KBM-7 (cell line): ENCODE results near the gene OR9Q1.
"Not testable (repeated sequence)": the region's sequence is repeated elsewhere in the genome, so short reads cannot be mapped to it uniquely, and the experiment has no call there.

Experiments
- DNase-seq: peaks from one replicate; pipeline ENCODE4 v3.0.0-alpha.2; 2015
- in situ Hi-C: fragments of 300-500 bp; cut with MboI; formaldehyde crosslinking; loops from 2 replicates; pipeline ENCODE4 v1.14.3; 2020; ENCODE audit warnings: low sequenced_read_pairs, low pct_unique_long_range_greater_than_20kb, mixed read lengths

Gene OR9Q1

DNA sequence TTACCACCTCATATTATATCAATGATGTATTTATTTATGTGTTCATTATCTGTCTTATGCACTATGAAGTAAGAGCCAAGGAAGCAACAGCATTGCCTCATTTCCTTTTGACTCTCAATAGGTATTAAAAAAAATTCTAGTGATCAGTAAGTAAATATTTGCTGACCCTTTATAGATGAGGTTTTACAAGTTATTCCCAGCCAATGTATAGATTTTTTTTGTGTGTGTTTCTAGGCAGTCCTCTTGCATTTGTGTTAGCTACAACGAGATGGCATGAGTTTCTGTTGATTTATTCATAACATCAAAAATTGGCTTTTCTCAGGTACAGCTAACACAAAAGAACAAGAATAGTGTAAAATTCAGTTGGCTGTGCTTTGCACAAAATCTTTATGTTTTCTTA, 175.6 kb downstream of the OR9Q1 start:
- in situ Hi-C loops, result no loop called here
- no peak for DNase-seq

DNA sequence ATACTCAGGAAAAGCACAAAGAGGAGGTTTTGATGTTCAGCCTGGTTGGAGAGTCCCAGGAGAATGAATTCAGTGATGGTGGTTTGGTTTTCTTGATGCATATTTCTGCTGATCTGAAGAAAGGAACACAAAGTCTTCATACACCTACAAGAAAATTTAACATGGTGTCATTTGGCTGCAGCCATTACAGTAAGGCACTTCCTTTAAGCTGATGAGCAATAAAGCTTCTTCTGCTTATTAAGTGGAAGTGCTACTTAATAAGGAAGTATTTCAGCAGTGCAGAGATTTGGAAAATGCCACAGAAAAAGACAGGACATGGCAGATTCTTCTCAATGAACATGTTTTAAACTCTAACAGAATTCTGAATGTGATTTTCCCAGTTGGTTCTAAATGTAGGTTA, 180.4 kb downstream of the OR9Q1 start, which contains the start of gene OR1S2:
TSS of gene OR1S2 (minus strand) at position 101 of the 400 bp plus-strand sequence. CDS start at position 101, 0 bp downstream.
- no peak for DNase-seq
- in situ Hi-C loops, result no loop called here

DNA sequence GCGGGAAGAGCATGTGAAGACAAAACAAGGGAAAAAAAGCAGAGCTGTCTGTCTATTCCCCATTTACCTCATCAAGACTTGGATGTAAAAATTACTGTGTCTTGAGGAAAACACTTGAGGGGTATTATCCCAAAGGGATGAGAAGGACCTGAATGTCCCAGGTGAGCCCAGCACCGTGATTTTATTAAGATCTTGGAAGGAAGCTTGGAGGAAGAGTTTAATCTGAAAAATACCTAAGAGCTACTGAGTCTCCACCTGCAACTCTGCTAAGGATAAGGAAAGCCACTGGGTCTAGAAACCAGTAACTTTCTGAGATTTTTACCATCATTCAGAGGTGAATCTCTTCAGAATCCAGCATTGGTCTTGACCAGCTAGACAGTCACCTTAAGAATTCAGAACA, 188.7 kb downstream of the OR9Q1 start, which contains the start of gene OR1S1:
TSS of gene OR1S1 (plus strand) at position 301 of the 400 bp plus-strand sequence.
- in situ Hi-C loops, DNase-seq: not testable (repeated sequence)

DNA sequence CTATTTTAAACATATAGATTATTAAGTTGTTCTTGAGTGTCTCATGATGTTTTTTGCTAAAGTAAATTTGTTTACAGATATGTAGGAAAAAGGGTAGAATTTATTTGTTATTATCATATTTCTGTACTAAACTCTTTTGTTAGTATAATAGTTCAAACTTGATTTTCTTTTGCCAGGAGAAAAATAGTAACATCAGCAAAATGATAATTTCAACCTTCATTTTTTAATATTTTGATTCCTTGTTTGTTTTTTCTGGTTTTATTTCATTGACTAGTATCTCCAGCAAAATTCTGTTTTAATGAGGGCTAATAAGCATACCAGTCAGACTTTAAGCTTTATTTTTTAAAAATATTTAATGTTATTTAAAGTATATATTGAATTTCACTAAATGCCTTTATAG, 192.8 kb downstream of the OR9Q1 start:
- no peak for DNase-seq
- in situ Hi-C loops, result no loop called here

DNA sequence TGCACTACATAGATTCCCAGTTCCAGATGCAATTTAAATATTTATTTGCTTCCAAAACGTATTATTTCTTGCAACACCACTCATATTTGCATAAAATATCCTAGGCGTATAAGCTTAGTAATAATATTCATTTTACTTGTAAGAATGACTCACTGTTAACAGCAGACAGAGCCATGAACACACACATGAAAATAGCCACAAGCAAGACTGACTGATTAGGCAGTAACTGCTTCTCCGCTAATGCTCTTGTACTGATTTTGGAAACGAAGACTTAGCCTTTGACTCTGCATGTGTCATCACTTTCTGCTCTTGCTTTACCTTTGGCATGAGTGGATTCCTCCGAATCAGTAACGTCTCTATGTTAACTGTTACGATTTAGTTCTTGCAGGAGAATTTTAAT, 199.0 kb downstream of the OR9Q1 start:
- no peak for DNase-seq
- in situ Hi-C loops, result no loop called here

DNA sequence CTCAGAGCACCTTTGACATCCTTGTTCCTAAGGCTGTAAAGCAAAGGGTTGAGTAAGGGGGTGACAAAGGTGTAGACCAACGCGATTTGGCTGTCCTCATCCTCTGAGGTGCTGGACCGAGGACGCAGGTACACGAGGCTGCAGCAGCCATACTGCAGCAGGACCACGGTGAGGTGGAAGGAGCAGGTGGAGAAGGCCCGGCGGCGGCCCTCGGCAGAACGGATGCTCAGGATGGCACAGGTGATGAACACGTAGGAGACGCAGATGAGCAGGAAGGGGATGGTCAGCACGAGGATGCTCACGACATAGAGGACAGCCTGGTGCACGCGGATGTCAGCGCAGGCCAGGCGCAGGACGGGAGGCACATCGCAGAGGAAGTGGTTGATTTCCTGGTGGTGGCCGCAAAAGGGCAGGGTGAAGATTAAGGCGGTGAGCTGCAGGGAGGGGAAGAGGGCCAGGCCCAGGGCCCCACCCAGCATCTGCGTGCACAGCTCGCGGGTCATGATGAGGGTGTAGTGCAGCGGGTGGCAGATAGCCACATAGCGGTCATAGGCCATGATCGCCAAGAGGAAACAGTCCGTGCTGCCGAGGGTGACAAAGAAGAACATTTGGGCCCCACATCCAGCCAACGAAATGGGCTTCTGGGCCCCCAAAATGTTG, 204.4 kb downstream of the OR9Q1 start:
- no peak for DNase-seq
- in situ Hi-C loops, result no loop called here
